ENCODE data around the gene KIF21B. TPM values are rescaled to one million over a fixed set of nuclear protein-coding genes. Genes with fewer than 3 reads are reported as not detected.
A peak's percentile ranks its signal among the peaks of the same experiment; 100 is the strongest.

The KIF21B gene
- total RNA-seq, 1 experiment from 2014 or later = 0.66 TPM

GRCh38 chr1:201016943-201017827 lies 6.3 kb downstream of the KIF21B start:
- H3F3A ChIP-seq (ENCODE audit: low read length, unreplicated experiment) = no peaks in the 10 kb centered on the region
- H3K36me3 ChIP-seq (ENCODE audit: low read depth, low read length) = no peaks in the 10 kb centered on the region
- H3K4me1 ChIP-seq (ENCODE audit: insufficient read depth, low read length) = peaks cover 11% of the 10 kb centered on the region
- H3K4me3 ChIP-seq (ENCODE audit: low read length) = no peak overlapping the region
- no peak for DNase-seq
- no peak overlapping the region for H3K27ac ChIP-seq (ENCODE audit: low read length)
- no peak for ATAC-seq
- peaks cover 31% of the 10 kb centered on the region for H3K27me3 ChIP-seq (ENCODE audit: low read length)
- ChIA-PET POLR2A (ENCODE audit: unreplicated experiment) (no interaction called here), CTCF (no interaction called here)
- H3K9me2 ChIP-seq (replicated peaks; ENCODE audit: low read length) = no peaks in the 10 kb centered on the region
- no TSS peak for BruUV-seq (replicated peaks)
- H3K79me2 ChIP-seq (ENCODE audit: low read length) = no peaks in the 10 kb centered on the region
- no peak for TF ChIP-seq EZH2phosphoT487 (IDR thresholded peaks at IDR 0.05; ENCODE audit: borderline replicate concordance, low read length)
- TF ChIP-seq EZH2 (IDR thresholded peaks at IDR 0.05; ENCODE audit: low read length, unreplicated experiment) = no peak
- TF ChIP-seq CTCF (conservative IDR thresholded peaks at IDR 0.05; ENCODE audit: low read depth, low read length) = no peak
- no peak overlapping the region for H3K9ac ChIP-seq (ENCODE audit: low read length)
- H2AFZ ChIP-seq (ENCODE audit: low read length) = no peak overlapping the region
- no peaks in the 10 kb centered on the region for H3K9me3 ChIP-seq (ENCODE audit: low read length)
- intact Hi-C loops (cut with micrococcal nuclease) = no loop called here
- no peaks in the 10 kb centered on the region for H4K20me1 ChIP-seq (ENCODE audit: low read length)
- no peak overlapping the region for H3K4me2 ChIP-seq (ENCODE audit: low read length)

- intact Hi-C loops (cut with micrococcal nuclease) = no loop called here
- no peak overlapping the region for H3K4me3 ChIP-seq (ENCODE audit: low read length)
- H3K9me3 ChIP-seq (ENCODE audit: low read length) = no peaks in the 10 kb centered on the region
- no peaks in the 10 kb centered on the region for H3K9me2 ChIP-seq (replicated peaks; ENCODE audit: low read length)
- no peak for TF ChIP-seq CTCF (conservative IDR thresholded peaks at IDR 0.05; ENCODE audit: low read depth, low read length)
- no peak for TF ChIP-seq EZH2 (IDR thresholded peaks at IDR 0.05; ENCODE audit: low read length, unreplicated experiment)
- no peak for TF ChIP-seq EZH2phosphoT487 (IDR thresholded peaks at IDR 0.05; ENCODE audit: borderline replicate concordance, low read length)
- H3K36me3 ChIP-seq (ENCODE audit: low read depth, low read length) = no peaks in the 10 kb centered on the region
- no peaks in the 10 kb centered on the region for H4K20me1 ChIP-seq (ENCODE audit: low read length)
- H3K79me2 ChIP-seq (ENCODE audit: low read length) = no peaks in the 10 kb centered on the region
- H3K4me2 ChIP-seq (ENCODE audit: low read length) = no peak overlapping the region
- CTCF ChIA-PET = interaction anchor here (1.1 kb wide), 1 partner anchor 44 kb away, joined by 4 read pairs; no protein-coding TSS in a partner anchor
- peak; percentile 42 for DNase-seq
- H3K27ac ChIP-seq (ENCODE audit: low read length) = no peak overlapping the region
- POLR2A ChIA-PET (ENCODE audit: unreplicated experiment) = interaction anchor here (0.6 kb wide), 1 partner anchor 77 kb away, joined by 34 read pairs; no protein-coding TSS in a partner anchor
- BruUV-seq (replicated peaks) = no TSS peak
- H3K4me1 ChIP-seq (ENCODE audit: insufficient read depth, low read length) = peaks cover 11% of the 10 kb centered on the region
- H3K9ac ChIP-seq (ENCODE audit: low read length) = no peak overlapping the region
- H2AFZ ChIP-seq (ENCODE audit: low read length) = no peak overlapping the region
- ATAC-seq = peak; percentile 12; the same call in 1 of the 2 replicates
- no peaks in the 10 kb centered on the region for H3F3A ChIP-seq (ENCODE audit: low read length, unreplicated experiment)
- H3K27me3 ChIP-seq (ENCODE audit: low read length) = peaks cover 33% of the 10 kb centered on the region
Observed at GRCh38 chr1:201016211-201016651, 7.3 kb downstream of the KIF21B start.

Measured in PC-3 (cell line).